ENCODE data around the gene GNPTG. TPM values are rescaled to one million over a fixed set of nuclear protein-coding genes. Genes with fewer than 3 reads are reported as not detected.
"Not testable (repeated sequence)": the region's sequence is repeated elsewhere in the genome, so short reads cannot be mapped to it uniquely, and the experiment has no call there.

Gene GNPTG
- total RNA-seq, 1 experiment from 2014 or later: 54.4 TPM

GRCh38 chr16:1318268-1318545 is 33.5 kb upstream of the GNPTG start:
- no peak for DNase-seq (ENCODE audit: low read depth)

GRCh38 chr16:1319041-1319440 is 32.7 kb upstream of the GNPTG start:
- no peak for DNase-seq (ENCODE audit: low read depth)

- DNase-seq (ENCODE audit: low read depth): no peak
Measured at GRCh38 chr16:1320097-1320496, 31.6 kb upstream of the GNPTG start.

- DNase-seq (ENCODE audit: low read depth): no peak
Measured at GRCh38 chr16:1320658-1321240, 31.0 kb upstream of the GNPTG start.

GRCh38 chr16:1322407-1322806 is 29.3 kb upstream of the GNPTG start:
- no peak for DNase-seq (ENCODE audit: low read depth)

GRCh38 chr16:1323296-1324239 is 28.2 kb upstream of the GNPTG start:
- DNase-seq (ENCODE audit: low read depth): no peak

GRCh38 chr16:1324286-1324826 is 27.4 kb upstream of the GNPTG start:
- DNase-seq (ENCODE audit: low read depth): no peak

- DNase-seq (ENCODE audit: low read depth): no peak
Measured at GRCh38 chr16:1325261-1325660, 26.5 kb upstream of the GNPTG start.

- DNase-seq (ENCODE audit: low read depth): no peak
Measured at GRCh38 chr16:1325673-1326371, 25.9 kb upstream of the GNPTG start.

- DNase-seq (ENCODE audit: low read depth): no peak
Measured at GRCh38 chr16:1326391-1326790, 25.3 kb upstream of the GNPTG start.

- no peak for DNase-seq (ENCODE audit: low read depth)
Measured at GRCh38 chr16:1326946-1327618, 24.6 kb upstream of the GNPTG start.

- no peak for DNase-seq (ENCODE audit: low read depth)
Measured at GRCh38 chr16:1327619-1327947, 24.1 kb upstream of the GNPTG start.

GRCh38 chr16:1328136-1328535 is 23.6 kb upstream of the GNPTG start:
- not testable (repeated sequence) for DNase-seq (ENCODE audit: low read depth)

- not testable (repeated sequence) for DNase-seq (ENCODE audit: low read depth)
Measured at GRCh38 chr16:1328961-1329360, 22.8 kb upstream of the GNPTG start.

- no peak for DNase-seq (ENCODE audit: low read depth)
Measured at GRCh38 chr16:1330260-1330914, 21.3 kb upstream of the GNPTG start.

- no peak for DNase-seq (ENCODE audit: low read depth)
Measured at GRCh38 chr16:1330931-1331711, 20.6 kb upstream of the GNPTG start.

GRCh38 chr16:1331712-1332617 is 19.8 kb upstream of the GNPTG start:
- DNase-seq (ENCODE audit: low read depth): peak; percentile 75

- no peak for DNase-seq (ENCODE audit: low read depth)
Measured at GRCh38 chr16:1332618-1333148, 19.0 kb upstream of the GNPTG start.

GRCh38 chr16:1333149-1333812 is 18.4 kb upstream of the GNPTG start, which contains the start of gene BAIAP3:
Gene BAIAP3, plus strand, starts transcription at chr16:1333645. Its CDS starts 4,905 bp downstream, at chr16:1338550.
- DNase-seq (ENCODE audit: low read depth): no peak

Measured in LHCN-M2 (cell line).